HepG2 (cell line): ENCODE measurements around the gene SPATC1L. TPM values are rescaled to one million over a fixed set of nuclear protein-coding genes. Genes with fewer than 3 reads are reported as not detected.

Source experiments
- ATAC-seq: fragments of 200-7000 bp; cut with Tn5 transposase; 3 replicates; pipeline ENCODE4 v1.9.1; 2020; ENCODE audit warnings: mild to moderate bottlenecking, moderate library complexity
- BruUV-seq: library from RNA; stranded (reverse); fragments of 400-500 nt; replicated peaks from 2 replicates; lab custom pipeline; 2021; lab: Mats Ljungman, UMichigan
- CTCF ChIA-PET: fragments of 300-600 bp; formaldehyde crosslinking; extraction: SDS; loops from one replicate; lab custom pipeline; 2021; ENCODE audit warnings: low total read pairs, inconsistent platforms, low intra/inter-chr PET ratio; lab: Yijun Ruan, JAX
- POLR2A ChIA-PET: fragments of 350-600 bp; sonication (Branson Sonifier 250); formaldehyde crosslinking; loops from one replicate; lab custom pipeline; 2020; ENCODE audit warnings: antibody characterized with exemption, inconsistent platforms; lab: Yijun Ruan, JAX
- DNase-seq: peaks from one replicate; pipeline ENCODE4 v3.0.0-alpha.2; 2015; ENCODE audit warnings: low spot score
- FAIRE-seq: peaks from 3 replicates; lab custom pipeline; 2011; peaks lifted over from hg19 to GRCh38; lab: Jason Lieb, UNC
- H2AFZ ChIP-seq: one replicate; pipeline ENCODE4 v1.6.1; 2011; ENCODE audit warnings: low read length, inconsistent platforms
- H3K27ac ChIP-seq: fragments of 300-600 bp; 3 replicates; pipeline ENCODE4 v1.8.0; 2011; ENCODE audit warnings: mixed run types, mild to moderate bottlenecking, mixed read lengths, low read length, inconsistent platforms; ENCODE audit not compliant: insufficient read depth; ENCODE audit errors: extremely low read length
- H3K27me3 ChIP-seq, 2 experiments: fragments of 200-600 bp in 1 of 2; 2 replicates in 1 of 2; 3 replicates in 1 of 2; pipeline versions ENCODE4 v1.6.0 to v1.8.0; 2011; ENCODE audit warnings: low read length in 2 of 2, mild to moderate bottlenecking in 2 of 2, moderate library complexity in 2 of 2, inconsistent platforms in 1 of 2; ENCODE audit not compliant: insufficient read depth in 2 of 2, control insufficient read depth in 1 of 2
- H3K36me3 ChIP-seq, 2 experiments: fragments of 200-600 bp in 1 of 2; replicated peaks in 1 of 2; 2 replicates in 1 of 2; 3 replicates in 1 of 2; pipeline versions ENCODE4 v1.5.1 to v1.8.0; 2011; ENCODE audit warnings: low read length in 2 of 2, inconsistent platforms in 1 of 2; ENCODE audit not compliant: insufficient read depth in 2 of 2, control insufficient read depth in 1 of 2
- H3K4me1 ChIP-seq: 2 replicates; pipeline ENCODE4 v1.5.1; 2012; ENCODE audit warnings: low read length, inconsistent platforms; ENCODE audit not compliant: insufficient read depth
- H3K4me2 ChIP-seq: 2 replicates; pipeline ENCODE4 v1.6.0; 2011; ENCODE audit warnings: low read depth, low read length, inconsistent platforms
- H3K4me3 ChIP-seq, 3 experiments: fragments of 200-600 bp in 1 of 3; sonication (generic), shearing (Covaris generic) in 1 of 3; replicated peaks in 1 of 3; 2 replicates each; pipeline ENCODE4 v1.5.1; 2011 to 2016; ENCODE audit warnings: low read length in 3 of 3, inconsistent platforms in 2 of 3, low read depth in 2 of 3, mild to moderate bottlenecking in 2 of 3, control low read depth in 1 of 3, mixed read lengths in 1 of 3; ENCODE audit not compliant: insufficient read depth in 1 of 3
- H3K79me2 ChIP-seq: one replicate; pipeline ENCODE4 v1.6.1; 2011; ENCODE audit warnings: low read length, inconsistent platforms; ENCODE audit not compliant: insufficient read depth
- H3K9ac ChIP-seq: 2 replicates; pipeline ENCODE4 v1.6.0; 2011; ENCODE audit warnings: mild to moderate bottlenecking, low read depth, low read length, inconsistent platforms; ENCODE audit not compliant: insufficient read depth
- H3K9me3 ChIP-seq: 2 replicates; pipeline ENCODE4 v1.5.1; 2012; ENCODE audit warnings: mild to moderate bottlenecking, low read length
- H4K20me1 ChIP-seq: 2 replicates; pipeline ENCODE4 v1.6.0; 2011; ENCODE audit warnings: inconsistent platforms, mild to moderate bottlenecking, low read length, moderate library complexity; ENCODE audit not compliant: insufficient read depth
- BORCS8-MEF2B ChIP-seq: sonication (generic); formaldehyde crosslinking; IDR thresholded peaks from 2 replicates; pipeline ENCODE4 v1.8.0; 2022; ENCODE audit warnings: mild to moderate bottlenecking, missing genetic modification reagents
- BRD4 ChIP-seq: sonication (generic); formaldehyde crosslinking; IDR thresholded peaks from 2 replicates; pipeline ENCODE4 v1.4.0; 2020; ENCODE audit warnings: missing genetic modification reagents
- ELF4 ChIP-seq: sonication (generic); formaldehyde crosslinking; IDR thresholded peaks from 2 replicates; pipeline ENCODE4 v1.5.0; 2020; ENCODE audit warnings: missing genetic modification reagents, mild to moderate bottlenecking, moderate library complexity, borderline replicate concordance
- MEF2D ChIP-seq: sonication (generic); formaldehyde crosslinking; IDR thresholded peaks from 2 replicates; pipeline ENCODE4 v1.5.1; 2020; ENCODE audit warnings: mild to moderate bottlenecking, missing genetic modification reagents
- POLR2A ChIP-seq, 2 experiments: IDR thresholded peaks; 2 replicates each; pipeline ENCODE4 v1.6.1; 2011; ENCODE audit warnings: low read depth in 2 of 2, low read length in 2 of 2, mild to moderate bottlenecking in 1 of 2, moderate library complexity in 1 of 2; ENCODE audit not compliant: insufficient read depth in 1 of 2
- PPARG ChIP-seq: conservative IDR thresholded peaks from 2 replicates; pipeline ENCODE4 v1.6.1; 2016; ENCODE audit warnings: missing biosample characterization, missing genetic modification reagents
- RBFOX2 ChIP-seq: fragments of 200-400 bp; formaldehyde crosslinking; IDR thresholded peaks from 2 replicates; pipeline ENCODE4 v1.6.1; 2017; ENCODE audit warnings: low read depth, mild to moderate bottlenecking, low read length
- RXRB ChIP-seq: IDR thresholded peaks from 2 replicates; pipeline ENCODE4 v1.6.1; 2016; ENCODE audit warnings: borderline replicate concordance, missing genetic modification reagents, missing compliant biosample characterization
- TAF15 ChIP-seq: fragments of 200-400 bp; formaldehyde crosslinking; IDR thresholded peaks from one replicate; pipeline ENCODE4 v1.6.1; 2018; ENCODE audit warnings: mild to moderate bottlenecking, low read depth, low read length; ENCODE audit not compliant: poor library complexity, severe bottlenecking
- THAP9 ChIP-seq: sonication (generic); formaldehyde crosslinking; IDR thresholded peaks from 2 replicates; pipeline ENCODE4; 2020; ENCODE audit warnings: missing genetic modification reagents, mild to moderate bottlenecking, borderline replicate concordance
- TIGD3 ChIP-seq: sonication (generic); formaldehyde crosslinking; IDR thresholded peaks from 2 replicates; pipeline ENCODE4 v1.5.1; 2020; ENCODE audit warnings: mild to moderate bottlenecking, missing genetic modification reagents, borderline replicate concordance
- ZSCAN21 ChIP-seq: sonication (generic); formaldehyde crosslinking; IDR thresholded peaks from 2 replicates; pipeline ENCODE4 v1.8.0; 2022; ENCODE audit warnings: mild to moderate bottlenecking, missing genetic modification reagents, moderate library complexity, borderline replicate concordance
- WGBS: methylation state at CpG from one replicate; pipeline ENCODE4 v1.1.6; 2017; ENCODE audit warnings: low lambda C conversion rate; 5-methylcytosine and 5-hydroxymethylcytosine counted together
- in situ Hi-C: cut with HindIII; loops from 2 replicates; pipeline ENCODE4 v1.10.0; 2017; ENCODE audit warnings: low pct_unique_long_range_greater_than_20kb; ENCODE audit not compliant: extremely low pct_ligation_motif_present
- intact Hi-C: fragments of 100-400 bp; cut with micrococcal nuclease; formaldehyde crosslinking; loops from one replicate; pipeline ENCODE4 v1.10.0; 2022; ENCODE audit not compliant: unreplicated experiment
- polyA plus RNA-seq, 8 experiments: library from polyadenylated mRNA; depleted of rRNA in 3 of 8; stranded (reverse) in 7 of 8; unstranded in 1 of 8; fragments of >200 nt; fragmentation: Illumina TruSeq in 4 of 8; extraction: Trizol in 4 of 8; gene quantifications; 2 replicates each; pipeline versions ENCODE4 v1.2.1 to v1.2.3, GENCODE V29; 2011 to 2016; ENCODE audit warnings: low read depth in 4 of 8, missing spikeins in 1 of 8, mixed read lengths in 1 of 8; ENCODE audit not compliant: insufficient read depth in 1 of 8
- total RNA-seq, 5 experiments: library from RNA; depleted of rRNA; stranded (reverse); fragments of >200 nt; fragmentation: Illumina TruSeq; extraction: Trizol; gene quantifications; 2 replicates each; pipeline ENCODE4 v1.2.3, GENCODE V29; 2016; ENCODE audit warnings: low read depth in 1 of 5

SPATC1L gene
- total and polyA plus RNA-seq, 2 of the 13 experiments (the other 11 are each of a cell fraction or from before 2014, with no cell fraction given): 1.4 to 3.3 TPM

GRCh38 chr21:46216132-46216747 lies 32.0 kb upstream of the SPATC1L start:
- ChIA-PET CTCF (no interaction called here), POLR2A (interaction anchor here (0.6 kb wide), 1 partner anchor 37 kb away, joined by 4 read pairs; no protein-coding TSS in a partner anchor)
- WGBS: 92% methylated on average over 14 of the region's 16 CpGs
- FAIRE-seq: no peak
- TF ChIP-seq RXRB (no peak), PPARG (CRISPR knock-in tag) (no peak), POLR2A (IDR thresholded peaks at IDR 0.05; ENCODE audit: insufficient read depth in 1 of 2, low read depth in 2 of 2, low read length in 2 of 2) (0 out of 4 replicates have a peak, but pooled peaks of 1 of the 2 experiments have one; percentile 20)
- Histone ChIP-seq H3K27me3 (no peaks in the 10 kb centered on the region), H3K4me1 (no peaks in the 10 kb centered on the region), H2AFZ (no peak overlapping the region), H3K4me3 (no peak overlapping the region), H3K9me3 (no peaks in the 10 kb centered on the region), H3K9ac (no peak overlapping the region), H3K79me2 (peaks cover 16% of the 10 kb centered on the region), H3K27ac (no peak overlapping the region), H4K20me1 (no peaks in the 10 kb centered on the region), H3K4me2 (no peak overlapping the region), H3K36me3 (peaks cover 15 to 81% of the 10 kb centered on the region in 2 experiments)
- intact Hi-C loops (no loop called here), in situ Hi-C loops (no loop called here)
- BruUV-seq: no TSS peak
- no peak for ATAC-seq
- DNase-seq: no peak

- BruUV-seq: no TSS peak
- intact Hi-C loops: no loop called here
- Histone ChIP-seq H3K4me1 (no peaks in the 10 kb centered on the region), H3K27ac (no peak overlapping the region), H2AFZ (no peak overlapping the region), H3K9ac (no peak overlapping the region), H3K27me3 (no peaks in the 10 kb centered on the region), H4K20me1 (no peaks in the 10 kb centered on the region), H3K4me3 (no peak overlapping the region), H3K79me2 (peaks cover 11% of the 10 kb centered on the region), H3K36me3 (peaks cover 15 to 78% of the 10 kb centered on the region in 2 experiments), H3K9me3 (no peaks in the 10 kb centered on the region), H3K4me2 (no peak overlapping the region)
- in situ Hi-C loops: no loop called here
- ATAC-seq: peak; percentile 9; the same call in 1 of the 3 replicates
- 100% methylated on average over 5 of the region's 20 CpGs for WGBS
- POLR2A ChIA-PET: no interaction called here
- FAIRE-seq: no peak
- CTCF ChIA-PET: no interaction called here
- no peak for DNase-seq
- TF ChIP-seq RBFOX2 (0 out of 2 replicates have a peak, but pooled peaks have one; percentile 49), ZSCAN21 (no peak), TAF15 (no peak), THAP9 (CRISPR knock-in tag) (no peak), POLR2A (IDR thresholded peaks at IDR 0.05; ENCODE audit: insufficient read depth in 1 of 2, low read depth in 2 of 2, low read length in 2 of 2) (0 out of 4 replicates have a peak, but pooled peaks of 1 of the 2 experiments have one; percentile 15), BRD4 (CRISPR knock-in tag) (no peak), BORCS8-MEF2B (no peak), TIGD3 (CRISPR knock-in tag) (no peak), MEF2D (CRISPR knock-in tag) (no peak), ELF4 (CRISPR knock-in tag) (no peak)
These were observed 31.3 kb upstream of the SPATC1L start for GRCh38 chr21:46215436-46216131.
